NAMALWA (cell line): ENCODE results near the gene KAT2A.
A peak's percentile ranks its signal among the peaks of the same experiment; 100 is the strongest.

Experiments
- DNase-seq: peaks from one replicate; pipeline ENCODE4 v3.0.0-alpha.2; 2015; ENCODE audit warnings: low spot score

The KAT2A gene

DNA sequence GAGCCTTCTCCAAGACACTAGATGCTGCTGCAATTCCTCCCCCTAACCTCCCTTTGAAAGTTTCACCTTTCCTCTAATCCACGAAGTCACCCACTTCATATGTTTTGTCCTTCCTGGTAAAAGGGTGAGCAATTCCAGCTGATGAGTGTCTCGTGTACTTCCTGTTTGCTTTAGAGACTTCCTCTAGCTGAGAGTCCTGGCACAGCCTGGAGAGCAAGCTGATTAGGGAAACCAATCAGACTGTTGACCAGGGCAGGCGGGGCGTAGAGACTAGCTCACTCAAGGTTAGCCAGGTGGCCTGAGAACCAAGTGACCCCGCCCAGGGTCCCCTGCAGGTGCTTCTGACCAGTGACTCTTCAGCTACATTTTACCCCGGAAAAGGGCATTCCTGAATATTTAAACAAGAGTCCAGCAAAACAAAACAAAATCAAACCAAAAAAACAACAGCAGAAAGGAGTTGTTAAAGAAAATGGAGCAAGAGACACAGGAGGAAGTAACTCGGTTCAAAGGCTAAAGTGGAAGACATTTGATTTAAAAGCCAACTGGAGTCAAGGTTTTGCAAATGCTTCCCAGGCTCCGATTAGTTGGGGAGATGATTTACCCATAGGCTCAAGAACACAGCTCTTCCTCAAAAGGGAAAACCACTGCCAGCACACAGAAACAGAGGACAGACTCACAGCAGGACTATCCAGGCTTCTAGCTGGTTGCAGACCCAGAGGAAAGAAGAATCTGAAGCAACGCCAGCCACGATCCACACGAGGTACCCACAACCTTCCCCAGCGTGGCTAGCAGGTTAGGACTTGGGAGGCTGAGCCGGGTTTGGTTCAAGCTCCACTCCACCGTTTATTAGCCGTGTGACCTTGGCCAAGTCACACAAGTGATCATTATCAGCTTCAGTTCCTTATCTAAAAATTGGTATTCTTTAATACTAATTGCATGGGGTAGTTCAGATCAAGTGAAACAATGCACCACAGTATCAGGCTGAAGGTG lies 14.8 kb upstream of the KAT2A start:
- DNase-seq: peak; percentile 48

DNA sequence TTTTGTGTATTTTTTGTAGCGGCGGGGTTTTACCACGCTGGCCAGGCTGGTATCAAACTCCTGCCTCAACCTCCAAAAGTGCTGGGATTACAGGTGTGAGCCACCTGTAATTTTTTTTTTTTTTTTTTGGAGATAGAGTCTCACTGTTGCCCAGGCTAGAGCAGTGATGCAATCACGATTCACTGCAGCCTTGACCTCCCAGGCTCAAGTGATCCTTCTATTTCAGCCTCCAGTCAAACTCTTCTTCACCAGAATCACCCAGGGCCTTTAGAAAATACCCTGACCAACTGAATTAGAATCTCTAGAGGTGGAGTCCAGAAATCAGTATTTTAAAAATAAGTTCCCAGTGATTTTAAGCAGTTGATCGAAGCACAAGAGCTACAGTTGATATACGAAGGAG lies 14.0 kb upstream of the KAT2A start:
- no peak for DNase-seq

DNA sequence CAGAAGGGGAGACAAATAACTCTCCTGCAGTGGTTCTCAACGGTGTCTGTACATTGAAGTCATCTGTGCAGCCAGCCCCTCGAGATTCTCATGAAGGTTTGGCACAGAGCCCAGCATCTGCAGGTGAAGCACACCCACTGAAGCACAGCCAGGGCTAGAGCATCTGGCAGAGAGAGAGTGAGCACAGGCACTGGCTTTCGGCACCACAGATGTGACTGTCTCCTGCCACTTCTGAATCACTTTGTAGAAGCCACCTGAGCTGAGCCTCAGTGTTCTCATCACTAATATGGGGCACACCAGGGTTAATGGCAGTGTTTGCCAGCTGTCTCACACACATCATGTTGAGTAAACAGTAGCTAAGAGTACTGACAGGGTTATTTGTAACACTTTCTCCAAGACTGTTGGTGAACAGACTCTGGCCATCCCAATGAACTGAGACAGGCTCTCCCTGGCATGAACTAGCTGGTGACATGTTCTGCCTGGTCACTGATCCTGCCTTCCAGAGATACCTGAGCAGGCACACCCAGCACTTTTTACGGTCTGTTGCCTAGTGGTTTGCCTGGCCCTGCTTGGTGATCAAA lies 12.4 kb upstream of the KAT2A start:
- DNase-seq: peak; percentile 99

DNA sequence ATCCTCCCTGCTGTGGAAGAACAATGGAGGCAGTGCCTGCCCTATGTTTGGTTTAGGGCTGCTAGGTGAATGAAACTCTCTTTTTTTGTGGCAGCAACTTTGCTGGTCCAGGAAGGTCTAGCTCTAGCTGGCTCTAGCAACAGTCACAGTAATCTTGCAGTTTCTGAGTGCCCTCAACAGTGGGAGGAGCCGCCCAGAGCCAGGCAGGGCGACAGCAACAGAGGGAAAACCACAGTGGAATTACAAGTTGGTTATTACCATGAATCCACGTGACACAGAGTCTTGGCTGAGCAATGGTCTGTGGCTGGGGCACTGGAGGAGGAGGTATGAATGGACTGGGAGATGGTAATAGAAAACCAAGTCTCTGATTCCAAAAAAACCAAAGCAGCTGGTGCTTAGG lies 11.8 kb upstream of the KAT2A start:
- DNase-seq: no peak

DNA sequence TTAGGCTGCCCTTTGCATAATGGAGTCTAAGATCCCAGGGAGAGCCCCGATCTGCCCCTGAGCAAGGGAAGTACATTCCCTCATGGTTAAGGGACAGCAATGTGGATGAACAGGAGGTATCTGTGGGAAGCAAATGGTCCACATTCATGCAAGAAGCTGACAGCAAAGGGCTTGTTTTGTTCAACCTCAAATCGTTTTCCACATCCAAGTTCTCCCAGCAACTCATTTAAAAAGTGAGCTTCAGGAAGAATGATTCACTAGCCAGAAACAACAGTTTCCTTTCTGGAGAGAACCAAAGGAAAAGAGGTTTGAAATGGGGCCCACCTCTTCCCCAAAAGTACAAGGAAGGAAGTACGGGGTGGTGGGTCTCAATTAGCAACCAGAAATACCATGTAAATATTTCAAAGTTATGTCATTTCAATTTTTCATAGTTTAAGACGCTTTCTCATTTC lies 10.8 kb upstream of the KAT2A start:
- DNase-seq: no peak

DNA sequence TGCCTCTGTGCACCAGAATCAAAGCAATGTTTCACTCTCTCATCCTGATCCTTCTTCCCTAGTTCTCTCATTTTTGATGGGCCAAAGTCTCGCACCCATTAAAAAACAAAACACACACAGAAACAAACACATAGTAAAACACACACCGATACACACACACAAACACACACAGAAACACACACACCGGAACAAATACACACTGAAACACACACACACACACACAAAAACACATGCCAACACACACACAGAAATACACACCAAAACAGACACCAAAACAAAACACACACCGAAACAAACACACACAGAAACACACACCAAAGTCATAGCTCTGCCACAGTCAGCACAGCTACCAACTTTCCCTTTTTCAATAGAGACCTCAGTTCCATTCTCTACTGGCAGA lies 10.1 kb upstream of the KAT2A start:
- DNase-seq: no peak

DNA sequence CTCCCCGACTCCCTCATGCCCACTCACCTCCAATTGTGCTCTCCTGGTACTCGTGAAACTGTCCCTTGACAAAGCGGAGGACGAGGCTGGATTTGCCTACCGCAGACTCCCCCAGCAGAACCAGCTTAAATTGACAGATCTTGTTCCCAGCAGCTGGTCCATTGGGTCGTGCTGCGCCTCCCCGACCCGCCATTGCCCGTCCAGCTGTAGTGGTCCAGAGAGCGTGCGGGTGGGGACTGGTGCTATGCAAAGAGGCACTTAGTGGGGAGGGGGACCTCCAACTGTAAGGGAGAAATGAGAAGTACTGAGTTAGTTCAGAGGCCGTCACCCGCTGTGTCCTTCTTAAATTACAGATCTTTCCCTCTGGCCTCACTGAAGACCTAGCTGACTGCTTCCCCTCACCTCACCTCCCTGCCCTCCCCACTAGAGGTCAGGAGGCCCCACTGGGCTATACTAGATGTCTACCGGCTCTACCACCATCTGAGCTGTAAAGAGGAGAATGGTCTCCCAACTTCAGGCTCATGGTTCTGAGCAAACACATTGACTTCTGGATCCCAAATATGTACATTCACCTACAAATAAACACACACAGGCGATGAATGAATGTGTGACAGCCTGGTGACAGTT lies 9.3 kb upstream of the KAT2A start:
- no peak for DNase-seq

DNA sequence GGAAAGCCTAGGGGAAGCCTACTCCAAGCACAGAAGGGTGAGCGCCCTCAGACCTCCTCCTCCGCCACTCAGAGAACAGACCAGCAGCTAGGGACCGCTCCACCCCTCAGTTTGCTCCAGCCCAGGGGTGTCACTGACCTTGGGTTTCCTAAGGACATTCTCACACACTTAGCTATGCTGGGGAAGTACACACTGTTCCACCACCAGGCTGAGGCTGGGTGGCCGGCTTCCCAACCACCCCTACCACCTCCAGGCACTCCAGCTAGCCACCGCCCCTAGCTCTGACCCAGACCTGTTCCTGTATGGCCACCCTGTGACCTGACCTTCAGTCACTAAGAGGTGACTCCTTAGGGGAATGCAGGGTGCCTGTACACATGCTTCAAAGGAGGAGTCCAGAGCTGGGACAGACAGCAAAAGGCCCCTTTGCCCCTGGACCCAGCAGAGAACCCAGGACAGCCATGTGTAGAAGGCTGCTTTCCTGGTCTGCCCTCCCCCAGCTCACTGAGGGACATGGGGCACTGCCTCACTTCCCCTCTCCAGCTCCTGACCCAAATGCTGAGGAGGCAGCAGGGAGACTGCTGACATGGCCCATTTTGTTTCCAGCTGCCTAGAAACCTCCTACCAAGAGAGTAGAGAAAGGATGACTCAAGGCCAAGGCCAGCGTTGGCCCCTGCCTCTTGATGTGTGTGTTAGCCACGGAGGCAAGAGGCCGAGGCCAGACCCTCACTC lies 8.1 kb upstream of the KAT2A start:
- DNase-seq: no peak

DNA sequence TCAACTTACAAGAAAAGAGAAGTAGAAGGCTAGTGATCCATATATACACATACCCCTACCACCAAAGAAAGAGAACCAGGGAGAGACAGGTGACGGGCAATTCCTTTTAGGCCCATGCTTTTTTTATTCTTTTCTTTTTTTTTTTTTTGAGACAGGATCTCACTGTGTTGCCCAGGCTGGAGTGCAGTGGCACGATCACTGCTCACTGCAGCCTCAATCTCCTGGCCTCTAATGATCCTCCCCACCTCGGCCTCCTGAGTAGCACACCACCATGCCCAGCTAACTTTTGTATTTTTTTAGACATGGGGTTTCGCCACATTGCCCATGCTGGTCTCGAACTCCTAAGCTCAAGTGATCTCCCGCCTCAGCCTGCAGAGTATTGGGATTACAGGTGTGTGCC lies 6.2 kb upstream of the KAT2A start:
- no peak for DNase-seq

DNA sequence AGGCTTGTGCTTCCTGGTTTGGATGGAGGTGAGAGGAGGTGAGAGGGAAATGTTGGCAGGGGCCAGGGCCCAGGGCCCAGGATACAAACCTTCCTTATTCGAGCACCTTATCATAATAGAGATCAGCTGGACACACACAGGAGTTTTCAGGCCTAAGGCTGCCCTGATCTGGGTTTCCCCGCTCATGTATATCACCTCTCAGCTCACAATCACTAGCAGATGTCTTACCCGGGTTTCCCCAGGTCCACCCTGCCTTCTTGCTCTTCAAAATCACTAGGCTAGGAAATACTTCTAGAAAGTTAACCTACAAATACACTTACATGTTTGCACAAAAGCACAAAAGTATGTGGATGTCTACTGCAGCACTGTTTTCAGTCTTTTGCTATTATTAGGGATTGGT lies 5.7 kb upstream of the KAT2A start:
- DNase-seq: no peak

DNA sequence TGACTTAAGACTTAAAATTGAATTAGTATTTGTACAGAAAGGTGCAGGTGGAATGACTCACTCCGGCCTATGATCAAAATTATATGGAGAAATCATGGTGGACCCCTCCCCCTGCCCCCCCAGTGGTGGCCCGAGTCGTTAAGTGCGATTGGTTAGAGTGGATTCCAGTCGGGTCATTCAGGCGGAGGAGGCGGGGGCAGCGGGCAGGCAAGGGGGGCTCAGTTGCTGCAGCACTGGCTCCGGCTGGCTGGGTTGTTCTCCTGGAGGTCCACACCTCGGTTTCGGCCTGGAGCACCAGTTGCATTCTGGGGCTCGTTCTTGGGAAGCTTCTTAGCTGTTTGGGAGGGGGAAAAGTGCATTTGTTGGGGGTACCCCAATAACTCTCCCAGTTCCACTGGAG lies 4.4 kb upstream of the KAT2A start:
- no peak for DNase-seq

DNA sequence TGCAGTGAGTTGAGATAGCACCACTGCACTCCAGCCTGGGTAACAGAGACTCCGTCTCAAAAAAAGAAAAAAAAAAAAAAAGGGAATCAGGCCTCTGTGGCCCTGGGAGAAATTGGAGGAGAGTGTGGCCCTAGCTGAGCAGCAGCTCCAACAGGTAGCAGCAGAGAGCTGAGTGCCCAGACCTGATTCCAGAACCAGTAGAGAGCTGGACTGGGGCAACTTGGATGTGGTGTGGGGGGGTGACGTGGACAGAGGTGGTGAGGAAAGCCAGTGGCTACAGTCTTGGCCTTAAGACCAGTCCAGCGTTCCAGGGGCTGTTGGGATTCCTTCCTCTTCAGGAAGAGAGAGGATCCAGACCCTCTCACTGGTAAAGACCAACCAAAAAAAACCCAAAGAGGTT lies 3.1 kb upstream of the KAT2A start:
- no peak for DNase-seq

DNA sequence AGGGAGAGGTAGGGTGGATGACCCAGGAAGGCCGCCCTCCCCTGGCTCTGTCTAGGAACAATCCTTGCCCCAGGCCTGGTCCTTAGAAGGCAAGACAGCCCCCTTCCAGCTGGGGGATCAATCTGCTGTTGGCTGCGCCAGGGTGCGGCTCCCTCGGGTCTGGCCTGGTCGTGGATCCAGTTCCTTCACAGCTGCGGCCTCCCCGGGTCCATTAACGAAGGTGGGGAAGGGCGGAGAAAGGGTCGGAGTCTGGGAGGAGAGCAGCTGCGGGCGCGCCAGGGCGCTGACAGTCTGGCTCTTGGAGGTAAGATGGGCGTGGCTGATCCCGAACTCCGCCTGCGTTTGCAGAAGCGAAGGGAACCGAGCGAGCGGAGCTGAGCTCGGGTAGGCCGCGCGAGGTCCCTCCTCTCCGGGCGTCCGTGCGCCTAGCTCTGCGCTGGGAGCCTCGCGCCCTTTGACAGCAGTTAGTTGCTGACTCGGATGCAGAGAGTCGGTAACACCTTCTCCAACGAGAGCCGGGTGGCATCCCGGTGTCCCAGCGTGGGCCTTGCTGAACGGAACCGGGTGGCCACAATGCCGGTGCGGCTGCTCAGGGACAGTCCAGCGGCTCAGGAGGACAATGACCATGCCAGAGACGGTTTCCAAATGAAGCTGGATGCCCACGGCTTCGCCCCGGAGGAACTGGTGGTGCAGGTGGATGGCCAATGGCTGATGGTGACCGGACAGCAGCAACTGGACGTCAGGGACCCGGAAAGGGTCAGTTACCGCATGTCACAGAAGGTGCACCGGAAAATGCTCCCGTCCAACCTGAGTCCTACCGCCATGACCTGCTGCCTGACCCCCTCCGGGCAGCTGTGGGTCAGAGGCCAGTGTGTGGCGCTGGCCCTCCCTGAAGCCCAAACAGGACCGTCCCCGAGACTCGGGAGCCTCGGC lies 1.5 kb upstream of the KAT2A start, which contains the start of gene HSPB9:
TSS of gene HSPB9 (plus strand) at position 434 of the 933 bp plus-strand sequence. CDS start at position 481, 47 bp downstream.
- DNase-seq: no peak

DNA sequence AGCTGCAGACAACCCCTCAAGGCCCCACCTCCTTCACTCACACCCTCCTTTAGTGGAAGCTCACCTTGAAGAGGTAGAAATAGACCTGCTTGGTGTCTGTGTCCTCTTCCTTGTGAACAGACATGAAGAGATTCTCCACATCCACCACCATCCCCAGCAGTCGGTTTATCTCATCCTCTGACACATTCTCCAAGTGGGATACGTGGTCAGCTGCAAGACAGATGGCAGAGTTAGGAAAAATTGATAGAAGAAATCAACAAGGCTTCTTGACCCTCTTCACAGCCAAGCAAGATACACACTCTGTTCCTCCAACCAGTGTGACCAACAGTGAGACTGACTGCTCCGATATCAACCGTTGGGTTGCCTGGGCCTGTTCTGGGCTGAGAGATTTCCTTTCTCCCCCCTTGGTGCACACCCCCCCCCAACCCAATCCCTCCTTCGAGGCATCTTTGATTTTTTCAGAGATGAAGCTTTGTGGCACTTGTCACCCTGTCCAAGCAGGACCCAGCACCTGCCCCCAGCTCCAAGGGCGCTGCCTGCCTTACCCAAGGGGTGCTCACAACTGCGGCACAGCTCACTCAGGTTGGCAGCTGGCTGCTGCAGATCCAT lies 902 bp downstream of the KAT2A start:
- DNase-seq: no peak

DNA sequence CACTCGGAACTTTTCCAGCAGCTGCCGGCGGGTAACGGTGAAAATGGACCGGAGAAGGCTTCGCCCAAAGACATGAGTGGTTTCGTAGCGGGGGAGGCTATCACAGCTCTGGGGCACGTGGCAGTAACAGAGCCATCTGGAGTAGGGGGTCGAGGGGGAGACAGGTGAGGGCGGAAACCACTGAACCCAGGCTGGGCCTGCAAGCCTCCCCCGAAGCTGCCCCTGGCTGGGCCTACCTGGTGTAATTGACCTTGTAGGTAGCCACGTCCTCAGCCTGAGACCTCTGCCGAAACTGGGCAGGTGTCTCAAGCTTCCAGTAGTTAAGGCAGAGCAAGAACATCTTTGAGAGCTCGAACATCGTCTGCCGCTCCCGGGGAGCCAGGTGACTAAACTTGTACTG lies 1.9 kb downstream of the KAT2A start:
- DNase-seq: no peak

DNA sequence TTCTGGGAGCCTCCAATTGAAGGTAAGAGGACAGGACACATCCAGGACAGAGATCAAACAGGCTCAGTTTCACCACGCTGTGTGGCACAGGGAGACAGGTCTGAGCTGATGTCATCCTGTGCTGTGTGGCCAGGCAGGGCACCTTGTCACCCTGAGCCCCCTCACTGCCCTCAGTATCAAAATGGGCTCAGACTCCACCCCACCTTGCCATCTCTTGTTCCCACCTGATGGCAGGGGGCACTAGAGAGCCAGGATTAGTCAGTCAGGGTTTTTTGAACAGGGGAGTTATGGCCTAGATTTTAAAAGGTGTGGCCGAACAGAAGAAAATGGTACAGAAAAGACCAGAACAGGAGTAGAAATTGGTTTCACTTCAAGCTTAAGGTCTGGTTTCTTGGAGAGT lies 2.6 kb downstream of the KAT2A start:
- DNase-seq: peak; percentile 85

DNA sequence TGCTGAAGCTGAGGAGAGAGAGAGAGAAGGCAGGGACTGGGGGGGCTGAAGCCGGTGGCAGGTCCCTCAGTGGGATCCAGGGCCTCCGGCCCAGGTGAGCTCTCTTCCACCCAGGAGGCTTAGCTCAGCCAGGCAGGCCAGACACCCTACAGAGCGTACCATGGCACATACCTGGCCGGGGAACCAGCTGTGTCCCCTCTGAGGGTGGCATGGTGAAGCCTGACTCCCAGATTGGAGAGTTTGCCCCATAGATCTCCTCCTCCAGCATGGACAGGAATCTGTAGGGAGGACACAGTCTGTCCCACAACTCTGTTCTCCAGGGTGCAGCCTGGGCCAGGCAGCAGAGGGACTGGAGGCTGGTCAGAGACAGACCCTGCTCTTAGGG lies 3.0 kb downstream of the KAT2A start:
- DNase-seq: no peak

DNA sequence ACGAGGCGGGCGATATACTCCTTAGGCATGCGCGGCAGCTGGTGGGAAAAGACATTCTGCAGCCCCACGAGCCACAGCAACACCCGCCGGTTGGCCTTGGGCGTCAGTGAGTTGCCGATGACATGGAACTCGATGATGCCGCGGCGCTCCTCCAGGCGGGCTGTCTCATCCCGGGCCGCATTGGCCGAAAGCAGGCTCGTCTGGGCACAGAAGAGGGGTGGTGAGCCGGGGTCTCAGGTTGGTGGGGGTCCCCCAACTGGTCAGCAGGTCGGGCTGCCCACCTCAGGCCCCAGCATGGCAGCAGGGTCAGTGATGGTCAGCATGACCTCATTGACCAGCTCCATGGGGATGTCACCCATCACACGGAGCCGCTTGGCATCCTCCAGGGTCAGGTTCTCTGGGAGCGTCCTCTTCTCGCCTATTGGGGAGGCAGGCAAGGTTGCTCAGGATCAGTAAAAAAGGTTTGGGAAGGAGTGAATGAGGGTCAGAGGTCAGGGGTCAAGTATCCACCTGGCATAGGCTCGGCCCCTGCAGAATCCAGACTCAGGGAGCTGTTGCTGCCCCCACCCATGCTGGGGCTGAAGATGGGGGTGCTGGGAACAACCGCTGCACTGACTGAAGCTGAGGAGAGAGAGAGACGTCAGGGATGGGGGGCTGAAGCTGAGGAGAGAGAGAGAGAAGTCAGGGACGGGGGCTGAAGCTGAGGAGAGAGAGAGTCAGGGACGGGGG lies 3.6 kb downstream of the KAT2A start:
- no peak for DNase-seq

DNA sequence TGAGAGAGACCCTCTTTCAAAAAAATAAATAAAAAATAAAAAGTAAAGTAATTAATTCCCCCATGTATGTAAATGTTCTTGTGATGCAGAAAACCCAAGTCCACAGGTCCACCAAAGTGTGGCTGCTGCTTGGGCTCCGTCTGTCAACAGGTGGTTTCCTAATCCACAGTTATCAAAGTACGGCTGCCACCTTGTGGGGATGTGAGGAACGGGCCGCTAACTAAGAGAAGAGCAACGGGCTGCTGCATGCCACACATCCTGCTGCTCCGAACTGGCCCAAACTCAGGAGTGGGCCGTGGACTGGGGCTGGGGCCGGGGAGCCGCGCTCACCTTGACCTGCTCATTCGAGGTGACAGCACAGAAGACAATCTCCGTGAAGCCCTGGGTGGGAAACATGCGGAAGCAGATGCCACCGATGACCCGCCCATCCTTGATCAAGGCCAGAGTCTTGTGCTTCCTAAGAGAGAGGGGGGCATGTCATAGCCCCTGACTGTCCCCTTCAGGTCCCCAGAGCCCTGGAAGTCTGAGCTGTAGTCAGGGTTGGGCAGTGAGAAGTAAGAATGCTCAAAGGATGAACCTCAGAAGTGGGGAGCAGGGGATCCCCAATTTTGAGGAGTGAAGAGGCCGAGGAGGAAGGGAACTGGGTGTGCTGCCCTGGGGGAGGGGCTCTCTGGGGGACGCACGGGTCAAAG lies 4.3 kb downstream of the KAT2A start:
- DNase-seq: peak; percentile 93
